HG03520 (cell line): ENCODE data around the gene CALHM2.

Experiments used
- ATAC-seq: cut with Tn5 transposase; IDR thresholded peaks from one replicate; pipeline ENCODE4 v1.9.1; 2021; ENCODE audit warnings: mild to moderate bottlenecking, moderate library complexity; ENCODE audit not compliant: unreplicated experiment

Gene CALHM2

GRCh38 chr10:103451091-103451813, 918 bp downstream of the CALHM2 start:
- no peak for ATAC-seq

GRCh38 chr10:103450201-103450695, 1.9 kb downstream of the CALHM2 start:
- ATAC-seq: no peak

- no peak for ATAC-seq
Observed at GRCh38 chr10:103449208-103450144, 2.7 kb downstream of the CALHM2 start.

- ATAC-seq: no peak
Observed at GRCh38 chr10:103448746-103449145, 3.4 kb downstream of the CALHM2 start.

GRCh38 chr10:103447187-103447586, 5.0 kb downstream of the CALHM2 start:
- no peak for ATAC-seq

- no peak for ATAC-seq
Observed at GRCh38 chr10:103445767-103446567, 6.2 kb downstream of the CALHM2 start.

GRCh38 chr10:103445366-103445765, 6.8 kb downstream of the CALHM2 start:
- no peak for ATAC-seq

- ATAC-seq: no peak
Observed at GRCh38 chr10:103444478-103444877, 7.7 kb downstream of the CALHM2 start.

GRCh38 chr10:103443475-103444185, 8.5 kb downstream of the CALHM2 start:
- no peak for ATAC-seq

GRCh38 chr10:103442031-103442461, 10.1 kb downstream of the CALHM2 start:
- ATAC-seq: no peak

GRCh38 chr10:103441611-103442010, 10.6 kb downstream of the CALHM2 start:
- ATAC-seq: no peak

- no peak for ATAC-seq
Observed at GRCh38 chr10:103441206-103441605, 11.0 kb downstream of the CALHM2 start.

GRCh38 chr10:103440416-103440815, 11.8 kb downstream of the CALHM2 start:
- no peak for ATAC-seq

GRCh38 chr10:103439776-103440175, 12.4 kb downstream of the CALHM2 start:
- no peak for ATAC-seq

- no peak for ATAC-seq
Observed at GRCh38 chr10:103433858-103434257, 18.3 kb downstream of the CALHM2 start.

GRCh38 chr10:103431902-103432301, 20.3 kb downstream of the CALHM2 start:
- no peak for ATAC-seq

GRCh38 chr10:103429647-103430046, 22.5 kb downstream of the CALHM2 start:
- ATAC-seq: no peak

- no peak for ATAC-seq
Observed at GRCh38 chr10:103428989-103429643, 23.1 kb downstream of the CALHM2 start.

GRCh38 chr10:103427866-103428265, 24.3 kb downstream of the CALHM2 start:
- no peak for ATAC-seq

- no peak for ATAC-seq
Observed at GRCh38 chr10:103423748-103424147, 28.4 kb downstream of the CALHM2 start.
